ENCODE measurements around the gene RP9.

DNA sequence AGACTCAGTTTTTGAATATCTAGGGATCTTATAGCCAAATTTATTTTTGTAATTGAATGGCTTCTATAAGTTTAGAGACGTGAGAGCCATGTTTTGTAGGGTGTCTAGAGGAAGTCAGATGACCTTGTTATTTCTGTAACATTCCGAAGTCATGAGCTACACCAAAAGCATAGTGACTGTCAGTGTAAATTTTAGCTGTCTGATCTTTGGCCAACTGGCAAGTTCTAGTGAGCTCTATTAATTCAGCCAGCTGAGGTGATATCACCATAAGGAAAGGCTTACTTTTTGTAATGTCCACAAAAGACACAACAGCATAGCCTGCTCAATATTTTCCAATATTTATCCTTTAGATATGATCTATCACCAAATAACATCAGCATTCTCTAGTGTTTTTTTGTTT lies 36.7 kb downstream of the RP9 start:
- TF ChIP-seq SREBF2 (IDR thresholded peaks at IDR 0.05): no peak
- TF ChIP-seq SMC3 (IDR thresholded peaks at IDR 0.05): no peak
- TF ChIP-seq, protein P1, sequence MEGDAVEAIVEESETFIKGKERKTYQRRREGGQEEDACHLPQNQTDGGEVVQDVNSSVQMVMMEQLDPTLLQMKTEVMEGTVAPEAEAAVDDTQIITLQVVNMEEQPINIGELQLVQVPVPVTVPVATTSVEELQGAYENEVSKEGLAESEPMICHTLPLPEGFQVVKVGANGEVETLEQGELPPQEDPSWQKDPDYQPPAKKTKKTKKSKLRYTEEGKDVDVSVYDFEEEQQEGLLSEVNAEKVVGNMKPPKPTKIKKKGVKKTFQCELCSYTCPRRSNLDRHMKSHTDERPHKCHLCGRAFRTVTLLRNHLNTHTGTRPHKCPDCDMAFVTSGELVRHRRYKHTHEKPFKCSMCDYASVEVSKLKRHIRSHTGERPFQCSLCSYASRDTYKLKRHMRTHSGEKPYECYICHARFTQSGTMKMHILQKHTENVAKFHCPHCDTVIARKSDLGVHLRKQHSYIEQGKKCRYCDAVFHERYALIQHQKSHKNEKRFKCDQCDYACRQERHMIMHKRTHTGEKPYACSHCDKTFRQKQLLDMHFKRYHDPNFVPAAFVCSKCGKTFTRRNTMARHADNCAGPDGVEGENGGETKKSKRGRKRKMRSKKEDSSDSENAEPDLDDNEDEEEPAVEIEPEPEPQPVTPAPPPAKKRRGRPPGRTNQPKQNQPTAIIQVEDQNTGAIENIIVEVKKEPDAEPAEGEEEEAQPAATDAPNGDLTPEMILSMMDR (IDR thresholded peaks at IDR 0.05): no peak
- TF ChIP-seq, protein P2, sequence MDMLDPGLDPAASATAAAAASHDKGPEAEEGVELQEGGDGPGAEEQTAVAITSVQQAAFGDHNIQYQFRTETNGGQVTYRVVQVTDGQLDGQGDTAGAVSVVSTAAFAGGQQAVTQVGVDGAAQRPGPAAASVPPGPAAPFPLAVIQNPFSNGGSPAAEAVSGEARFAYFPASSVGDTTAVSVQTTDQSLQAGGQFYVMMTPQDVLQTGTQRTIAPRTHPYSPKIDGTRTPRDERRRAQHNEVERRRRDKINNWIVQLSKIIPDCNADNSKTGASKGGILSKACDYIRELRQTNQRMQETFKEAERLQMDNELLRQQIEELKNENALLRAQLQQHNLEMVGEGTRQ (IDR thresholded peaks at IDR 0.05): no peak
- TF ChIP-seq POLR2A (IDR thresholded peaks at IDR 0.05; ENCODE audit: low read length): no peak
- TF ChIP-seq, protein P3, sequence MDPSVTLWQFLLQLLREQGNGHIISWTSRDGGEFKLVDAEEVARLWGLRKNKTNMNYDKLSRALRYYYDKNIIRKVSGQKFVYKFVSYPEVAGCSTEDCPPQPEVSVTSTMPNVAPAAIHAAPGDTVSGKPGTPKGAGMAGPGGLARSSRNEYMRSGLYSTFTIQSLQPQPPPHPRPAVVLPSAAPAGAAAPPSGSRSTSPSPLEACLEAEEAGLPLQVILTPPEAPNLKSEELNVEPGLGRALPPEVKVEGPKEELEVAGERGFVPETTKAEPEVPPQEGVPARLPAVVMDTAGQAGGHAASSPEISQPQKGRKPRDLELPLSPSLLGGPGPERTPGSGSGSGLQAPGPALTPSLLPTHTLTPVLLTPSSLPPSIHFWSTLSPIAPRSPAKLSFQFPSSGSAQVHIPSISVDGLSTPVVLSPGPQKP (IDR thresholded peaks at IDR 0.05; ENCODE audit: low read depth, low read length): no peak
- TF ChIP-seq EP300 (IDR thresholded peaks at IDR 0.05): no peak
- TF ChIP-seq, protein P4, sequence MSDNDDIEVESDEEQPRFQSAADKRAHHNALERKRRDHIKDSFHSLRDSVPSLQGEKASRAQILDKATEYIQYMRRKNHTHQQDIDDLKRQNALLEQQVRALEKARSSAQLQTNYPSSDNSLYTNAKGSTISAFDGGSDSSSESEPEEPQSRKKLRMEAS (IDR thresholded peaks at IDR 0.05): no peak
- TF ChIP-seq, protein P5, sequence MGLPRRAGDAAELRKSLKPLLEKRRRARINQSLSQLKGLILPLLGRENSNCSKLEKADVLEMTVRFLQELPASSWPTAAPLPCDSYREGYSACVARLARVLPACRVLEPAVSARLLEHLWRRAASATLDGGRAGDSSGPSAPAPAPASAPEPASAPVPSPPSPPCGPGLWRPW (IDR thresholded peaks at IDR 0.05): no peak
- no peak for TF ChIP-seq KDM1A (IDR thresholded peaks at IDR 0.05; ENCODE audit: low read depth)
- no peak for TF ChIP-seq KDM5A (IDR thresholded peaks at IDR 0.05)
- TF ChIP-seq RAD21 (conservative IDR thresholded peaks at IDR 0.05 in 1 of 2, IDR thresholded peaks at IDR 0.05 in 1 of 2): no peak
- no peak for TF ChIP-seq ZFP36 (IDR thresholded peaks at IDR 0.05; ENCODE audit: borderline replicate concordance, partially characterized antibody)
- TF ChIP-seq HOXA7 (CRISPR knock-in tag; IDR thresholded peaks at IDR 0.05): no peak

Data from A549 (cell line).